Measurements from ENCODE around the gene EVA1A. TPM values are rescaled to one million over a fixed set of nuclear protein-coding genes. Genes with fewer than 3 reads are reported as not detected.

EVA1A gene, protein sequence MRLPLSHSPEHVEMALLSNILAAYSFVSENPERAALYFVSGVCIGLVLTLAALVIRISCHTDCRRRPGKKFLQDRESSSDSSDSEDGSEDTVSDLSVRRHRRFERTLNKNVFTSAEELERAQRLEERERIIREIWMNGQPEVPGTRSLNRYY
- not detected in 2 replicates for total RNA-seq (2014; rRNA removed; shearing (Covaris generic))

DNA sequence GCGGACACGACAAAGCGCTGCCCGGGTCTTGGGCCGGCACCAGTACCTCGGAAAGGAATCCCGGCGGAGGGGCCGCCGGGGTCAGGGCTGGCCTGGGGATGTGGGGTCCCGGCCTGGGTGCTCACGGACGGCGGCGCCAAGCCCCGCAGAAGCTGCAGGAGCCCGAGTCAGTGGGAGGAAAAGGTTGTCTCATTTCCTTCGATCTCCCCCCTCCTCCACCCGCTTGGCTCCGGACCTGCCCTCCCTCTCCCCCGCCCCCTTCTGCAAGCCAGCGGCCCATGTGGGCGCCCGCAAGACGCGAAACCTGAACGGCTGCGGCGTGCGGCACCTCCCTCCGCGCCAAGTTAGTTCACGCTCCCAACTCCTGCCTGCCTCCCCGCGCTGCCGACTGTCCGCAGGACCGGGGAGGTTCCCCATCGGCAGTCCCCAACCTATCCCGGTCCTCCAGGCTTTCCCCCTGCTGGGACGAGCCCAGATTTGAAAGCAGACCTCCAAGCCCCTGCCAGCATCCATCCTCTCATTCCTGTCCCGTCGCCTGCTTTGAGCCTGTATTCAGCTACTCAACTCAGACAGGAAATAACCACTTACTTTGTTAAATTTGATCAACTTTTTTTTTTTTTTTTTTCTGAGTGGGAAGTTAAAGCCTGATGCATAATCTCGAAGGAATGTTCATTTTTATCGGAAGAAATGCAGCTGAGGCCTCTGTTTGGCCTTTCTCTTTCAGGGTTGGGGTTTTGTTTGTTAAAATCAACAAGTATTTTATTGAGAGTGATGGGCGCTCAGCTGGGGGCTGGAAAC lies at the start of gene EVA1A:
EVA1A (minus strand) TSS at position 172 of the 798 bp plus-strand sequence. CDS start 42,799 bp downstream, outside the sequence.
- no peak within 1 kb of the TSS for H3K27ac ChIP-seq
- peaks cover 26% of the 10 kb centered on the region for H3K27me3 ChIP-seq
- H3K9me3 ChIP-seq (replicated peaks), result no peaks in the 10 kb centered on the region
- no peak within 1 kb of the TSS for H3K4me3 ChIP-seq
- no peaks in the 10 kb centered on the region for H3K4me1 ChIP-seq
- DNase-seq, result no peak
- no peaks in the 10 kb centered on the region for H3K36me3 ChIP-seq

DNA sequence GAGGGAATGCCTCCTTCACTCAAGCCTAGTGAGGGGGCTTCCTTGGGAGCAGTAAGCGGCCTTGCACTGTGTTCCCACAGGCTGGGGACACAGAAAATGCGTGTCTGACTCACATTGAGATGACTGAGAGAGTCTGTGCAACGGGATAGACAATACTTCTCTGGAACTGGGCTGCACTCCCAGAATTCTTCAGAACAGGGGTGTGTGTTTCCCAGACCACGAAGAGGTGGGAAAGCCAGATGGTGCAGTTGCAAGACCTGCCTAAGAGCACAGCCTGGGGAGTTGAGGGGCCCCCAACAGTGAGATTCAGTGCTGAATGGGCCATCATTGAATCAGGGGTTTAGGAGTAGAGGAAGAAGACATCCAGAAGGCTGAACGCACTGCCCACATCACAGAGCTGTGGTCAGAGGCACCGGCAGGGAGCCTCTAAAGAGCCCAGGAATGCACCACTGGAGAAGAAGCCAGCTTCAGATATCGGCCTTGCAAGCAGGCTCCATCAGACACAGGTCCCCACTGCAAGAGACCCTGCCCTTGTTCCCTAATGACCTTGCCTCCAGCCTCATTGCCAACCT lies 49.3 kb upstream of the EVA1A start:
- no peak for DNase-seq
- H3K27me3 ChIP-seq, result peaks cover 3% of the 10 kb centered on the region; the same call in 1 of the 2 replicates
- peaks cover 4% of the 10 kb centered on the region; the same call in 1 of the 2 replicates for H3K4me1 ChIP-seq
- H3K36me3 ChIP-seq, result no peaks in the 10 kb centered on the region
- H3K4me3 ChIP-seq, result no peak overlapping the region
- H3K27ac ChIP-seq, result no peak overlapping the region
- H3K9me3 ChIP-seq (replicated peaks), result no peaks in the 10 kb centered on the region

DNA sequence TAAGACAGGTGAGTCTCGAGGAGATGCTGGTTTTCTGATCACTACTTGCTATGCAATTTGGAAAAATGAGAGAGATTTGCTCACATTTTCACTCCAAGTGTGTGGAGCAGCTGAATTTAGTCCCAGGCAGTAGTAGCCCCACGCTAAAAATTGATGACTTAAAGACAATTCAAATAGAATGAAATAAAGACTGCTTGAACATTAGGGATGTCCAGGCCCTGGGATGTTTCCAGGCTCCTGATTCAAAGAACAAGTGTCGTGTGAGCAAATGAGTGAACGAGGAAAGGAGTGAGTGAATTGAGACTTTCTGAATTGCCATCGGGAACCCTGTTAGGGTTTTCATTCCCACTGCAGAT lies 48.6 kb upstream of the EVA1A start:
- Histone ChIP-seq H3K36me3 (no peaks in the 10 kb centered on the region), H3K9me3 (replicated peaks) (no peaks in the 10 kb centered on the region), H3K4me3 (no peak overlapping the region), H3K27ac (no peak overlapping the region), H3K27me3 (peaks cover 3% of the 10 kb centered on the region; the same call in 1 of the 2 replicates), H3K4me1 (peaks cover 4% of the 10 kb centered on the region; the same call in 1 of the 2 replicates)
- no peak for DNase-seq

DNA sequence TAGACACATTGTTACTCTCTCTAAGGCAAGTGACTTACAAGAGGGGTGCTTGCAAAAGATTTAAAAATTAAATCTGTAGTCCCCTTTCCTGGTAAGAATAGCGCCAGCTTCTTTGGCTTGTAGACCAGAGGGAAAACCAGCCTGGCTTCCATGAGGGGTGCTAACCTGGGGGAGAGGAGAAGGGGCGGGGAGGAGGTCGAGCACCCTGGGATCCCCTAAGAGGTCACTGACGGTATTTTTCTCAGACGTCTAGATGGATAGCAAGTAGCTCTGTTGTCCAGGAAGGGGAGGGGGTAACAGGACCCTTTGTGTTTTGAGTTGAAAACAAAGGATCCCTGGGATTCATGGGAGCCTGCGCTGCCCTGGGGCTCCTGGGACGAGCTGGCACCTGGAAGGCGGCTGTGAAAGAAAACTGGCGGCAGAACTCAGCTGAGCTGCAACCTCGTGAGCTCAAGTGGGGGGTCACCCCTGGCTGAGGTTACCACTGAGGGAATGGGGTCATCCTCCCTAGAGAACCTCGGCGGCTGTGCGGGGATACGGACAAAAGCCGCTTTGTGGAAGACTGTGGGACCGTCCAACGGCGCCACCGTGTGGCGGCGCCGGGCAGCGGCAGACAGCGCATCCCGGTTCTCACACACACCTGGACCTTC lies 48.1 kb upstream of the EVA1A start:
- DNase-seq, result peak; percentile 76 to 82
- H3K36me3 ChIP-seq, result no peaks in the 10 kb centered on the region
- H3K9me3 ChIP-seq (replicated peaks), result no peaks in the 10 kb centered on the region
- H3K27ac ChIP-seq, result peak overlapping the region; percentile 7; the same call in 1 of the 2 replicates
- H3K4me3 ChIP-seq, result peak overlapping the region; percentile 46
- peaks cover 3% of the 10 kb centered on the region; the same call in 1 of the 2 replicates for H3K27me3 ChIP-seq
- H3K4me1 ChIP-seq, result peaks cover 4% of the 10 kb centered on the region; the same call in 1 of the 2 replicates

DNA sequence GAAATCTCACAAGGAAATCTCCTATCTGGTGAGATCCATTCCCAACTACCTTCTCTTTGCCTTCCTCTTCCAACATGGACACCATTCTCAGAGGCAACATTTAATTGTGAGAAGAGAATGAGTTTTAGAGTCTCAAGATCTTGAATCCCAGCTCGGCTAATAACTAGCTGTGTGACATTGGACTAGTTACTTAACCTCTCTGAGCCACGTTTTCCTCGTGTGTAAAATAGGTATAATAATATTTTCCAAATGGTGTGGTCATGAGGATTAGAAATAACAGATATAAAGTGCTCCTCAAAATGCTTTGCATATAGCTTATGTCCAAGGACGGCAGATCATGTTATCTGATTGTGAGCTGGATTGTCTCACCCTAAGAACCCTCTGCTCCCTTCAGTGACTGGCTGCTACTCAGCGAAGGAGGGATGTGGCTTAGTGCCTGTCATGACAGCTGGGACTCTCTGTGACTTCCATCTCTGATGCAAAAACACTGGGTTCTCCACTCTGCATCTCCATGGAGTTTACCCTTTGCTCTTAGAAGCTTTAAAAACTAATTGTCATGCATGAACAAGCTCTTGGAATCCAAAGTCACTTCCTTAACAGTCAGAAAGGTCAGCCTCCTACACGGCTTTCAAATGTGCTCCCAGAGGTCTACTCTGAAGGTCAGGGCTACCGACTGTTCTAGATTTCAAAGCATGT lies 47.4 kb upstream of the EVA1A start:
- Histone ChIP-seq H3K36me3 (no peaks in the 10 kb centered on the region), H3K27me3 (peaks cover 3% of the 10 kb centered on the region; the same call in 1 of the 2 replicates), H3K27ac (no peak overlapping the region), H3K9me3 (replicated peaks) (no peaks in the 10 kb centered on the region), H3K4me3 (peak overlapping the region; percentile 46), H3K4me1 (peaks cover 4% of the 10 kb centered on the region; the same call in 1 of the 2 replicates)
- DNase-seq, result peak in 1 of 2 experiments; percentile 41

DNA sequence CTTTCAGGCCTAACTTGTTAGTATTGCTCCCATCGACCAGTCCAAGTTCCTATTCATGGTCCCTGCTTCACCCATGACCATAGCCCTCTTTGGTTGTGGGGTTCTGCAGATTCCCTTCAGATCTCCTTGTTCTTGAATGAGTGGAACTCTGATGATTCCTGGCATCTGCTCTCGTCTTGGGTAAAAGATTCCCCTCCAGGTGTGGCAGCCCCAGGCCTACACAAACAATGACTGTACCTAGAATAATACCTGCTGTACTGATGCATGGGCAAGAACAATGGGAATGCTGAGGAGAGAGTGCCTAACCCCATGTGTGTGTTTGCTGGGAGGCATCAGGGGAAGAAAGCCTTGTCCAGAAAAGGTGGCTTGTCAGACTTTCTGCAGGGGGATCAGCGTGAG lies 46.7 kb upstream of the EVA1A start:
- Histone ChIP-seq H3K27ac (no peak overlapping the region), H3K27me3 (peaks cover 3% of the 10 kb centered on the region; the same call in 1 of the 2 replicates), H3K9me3 (replicated peaks) (no peaks in the 10 kb centered on the region), H3K36me3 (no peaks in the 10 kb centered on the region), H3K4me1 (peaks cover 4% of the 10 kb centered on the region; the same call in 1 of the 2 replicates), H3K4me3 (no peak overlapping the region)
- no peak for DNase-seq

DNA sequence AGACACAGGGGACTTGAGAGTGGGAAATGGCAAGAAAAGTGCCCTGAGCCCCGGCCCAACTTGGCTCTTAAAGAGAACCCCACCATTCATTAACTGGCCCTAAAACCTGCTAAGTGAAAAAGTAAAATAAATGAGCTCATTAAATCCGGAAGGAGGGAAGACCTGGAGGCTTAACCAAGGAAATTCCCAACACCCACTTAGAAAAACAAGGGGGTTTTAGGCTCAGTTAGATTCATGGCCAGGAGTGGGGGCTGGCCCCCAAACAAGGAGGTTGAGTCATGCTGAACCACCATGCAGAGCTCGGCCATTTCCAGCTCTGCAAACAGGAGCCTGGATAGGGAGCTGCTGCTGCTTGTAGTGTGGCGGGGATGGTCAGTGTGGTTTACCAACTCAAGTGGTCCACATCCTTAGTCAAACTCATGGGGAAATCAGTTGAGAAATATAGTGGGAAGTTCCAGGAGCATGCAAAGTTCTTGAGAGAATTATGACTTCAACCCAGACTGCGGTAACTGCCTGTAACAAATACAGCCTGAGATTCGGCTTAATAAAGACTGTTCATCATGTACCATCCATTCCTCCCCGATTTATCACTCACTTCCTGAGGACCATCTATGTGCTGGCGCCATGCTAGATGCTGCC lies 46.1 kb upstream of the EVA1A start:
- H3K27me3 ChIP-seq, result peaks cover 3% of the 10 kb centered on the region; the same call in 1 of the 2 replicates
- no peak for DNase-seq
- H3K9me3 ChIP-seq (replicated peaks), result no peaks in the 10 kb centered on the region
- H3K4me1 ChIP-seq, result peaks cover 4% of the 10 kb centered on the region; the same call in 1 of the 2 replicates
- H3K27ac ChIP-seq, result no peak overlapping the region
- no peak overlapping the region for H3K4me3 ChIP-seq
- no peaks in the 10 kb centered on the region for H3K36me3 ChIP-seq

DNA sequence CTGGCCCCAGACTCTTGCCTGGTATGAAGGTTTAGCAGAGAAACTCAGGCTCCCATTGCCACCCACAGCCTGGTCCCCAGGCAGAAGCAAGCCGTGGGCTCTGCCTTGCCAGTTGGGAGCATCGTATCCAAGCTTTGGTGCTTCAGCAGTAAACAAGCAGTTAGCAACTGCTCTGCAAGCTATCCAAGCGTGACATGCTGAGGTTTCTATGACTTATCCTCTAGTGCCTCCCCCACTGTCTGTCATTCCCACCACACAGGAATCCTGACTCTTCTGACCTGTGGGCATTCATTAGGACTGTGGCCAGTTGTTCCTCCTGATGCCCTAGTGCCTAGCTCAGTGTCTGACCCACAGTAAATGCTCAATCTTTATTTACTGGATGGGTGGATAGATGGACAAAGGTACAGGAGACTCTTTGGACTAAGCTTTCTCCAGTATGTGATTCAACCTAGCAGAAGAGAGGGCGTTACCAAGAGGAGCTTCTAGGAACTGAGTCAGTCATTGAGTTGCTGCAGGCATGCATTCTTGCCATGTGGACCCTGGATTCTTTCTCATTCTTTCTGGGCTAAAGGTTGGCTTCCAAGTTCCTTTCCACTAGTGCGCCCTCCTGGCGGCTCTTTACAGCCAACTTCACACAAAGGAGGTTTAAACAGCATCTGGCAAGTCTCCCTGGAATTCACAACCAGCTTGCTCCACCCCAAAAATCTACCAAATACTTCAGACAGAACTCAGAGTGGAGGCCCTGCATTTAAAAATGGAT lies 45.2 kb upstream of the EVA1A start:
- DNase-seq, result no peak
- H3K36me3 ChIP-seq, result no peaks in the 10 kb centered on the region
- peaks cover 3% of the 10 kb centered on the region; the same call in 1 of the 2 replicates for H3K27me3 ChIP-seq
- no peak overlapping the region for H3K4me3 ChIP-seq
- no peak overlapping the region for H3K27ac ChIP-seq
- peaks cover 4% of the 10 kb centered on the region; the same call in 1 of the 2 replicates for H3K4me1 ChIP-seq
- no peaks in the 10 kb centered on the region for H3K9me3 ChIP-seq (replicated peaks)

DNA sequence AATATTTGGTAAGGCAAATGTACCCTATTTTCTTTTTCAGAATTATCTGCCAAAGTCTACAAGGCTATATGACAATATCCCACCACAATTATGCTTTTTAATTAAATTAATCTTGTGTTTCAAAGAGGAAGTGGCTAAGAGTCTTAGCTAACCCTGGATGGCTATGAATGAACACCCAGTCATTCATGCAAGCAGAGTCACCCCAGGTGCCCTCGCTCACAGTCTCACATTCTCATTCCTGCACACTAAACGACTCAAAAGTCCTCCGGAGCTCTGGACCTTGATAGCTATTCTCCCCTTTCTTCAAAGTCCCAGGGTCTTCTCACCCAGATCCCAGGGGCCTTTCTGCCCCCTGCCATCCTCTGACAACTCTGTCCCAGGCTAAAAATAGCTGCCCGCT lies 43.7 kb upstream of the EVA1A start:
- H3K9me3 ChIP-seq (replicated peaks), result no peaks in the 10 kb centered on the region
- no peak for DNase-seq
- H3K36me3 ChIP-seq, result no peaks in the 10 kb centered on the region
- no peak overlapping the region for H3K4me3 ChIP-seq
- no peak overlapping the region for H3K27ac ChIP-seq
- H3K4me1 ChIP-seq, result peaks cover 4% of the 10 kb centered on the region; the same call in 1 of the 2 replicates
- H3K27me3 ChIP-seq, result peaks cover 3% of the 10 kb centered on the region; the same call in 1 of the 2 replicates

DNA sequence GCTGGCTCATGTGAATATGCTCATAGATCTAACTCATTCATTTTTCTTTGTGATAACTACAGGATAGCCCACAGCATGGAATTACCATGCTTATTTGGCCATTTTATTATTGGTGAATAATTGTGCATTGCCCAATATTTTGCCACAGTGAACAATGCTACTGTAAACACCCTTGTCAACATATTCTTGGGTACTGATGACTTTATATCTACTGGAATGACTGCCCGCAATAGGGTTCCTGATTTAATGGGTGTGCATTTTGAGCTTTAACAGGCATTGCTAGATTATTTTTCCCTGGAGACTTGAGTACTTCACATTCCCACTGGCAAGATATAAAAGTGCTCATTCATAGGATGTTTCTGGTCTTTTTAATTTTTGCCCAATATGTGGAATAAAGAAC lies 42.7 kb upstream of the EVA1A start:
- Histone ChIP-seq H3K4me3 (no peak overlapping the region), H3K4me1 (peaks cover 2% of the 10 kb centered on the region; the same call in 1 of the 2 replicates), H3K27ac (no peak overlapping the region), H3K27me3 (peaks cover 3% of the 10 kb centered on the region; the same call in 1 of the 2 replicates), H3K9me3 (replicated peaks) (no peaks in the 10 kb centered on the region), H3K36me3 (no peaks in the 10 kb centered on the region)
- no peak for DNase-seq

DNA sequence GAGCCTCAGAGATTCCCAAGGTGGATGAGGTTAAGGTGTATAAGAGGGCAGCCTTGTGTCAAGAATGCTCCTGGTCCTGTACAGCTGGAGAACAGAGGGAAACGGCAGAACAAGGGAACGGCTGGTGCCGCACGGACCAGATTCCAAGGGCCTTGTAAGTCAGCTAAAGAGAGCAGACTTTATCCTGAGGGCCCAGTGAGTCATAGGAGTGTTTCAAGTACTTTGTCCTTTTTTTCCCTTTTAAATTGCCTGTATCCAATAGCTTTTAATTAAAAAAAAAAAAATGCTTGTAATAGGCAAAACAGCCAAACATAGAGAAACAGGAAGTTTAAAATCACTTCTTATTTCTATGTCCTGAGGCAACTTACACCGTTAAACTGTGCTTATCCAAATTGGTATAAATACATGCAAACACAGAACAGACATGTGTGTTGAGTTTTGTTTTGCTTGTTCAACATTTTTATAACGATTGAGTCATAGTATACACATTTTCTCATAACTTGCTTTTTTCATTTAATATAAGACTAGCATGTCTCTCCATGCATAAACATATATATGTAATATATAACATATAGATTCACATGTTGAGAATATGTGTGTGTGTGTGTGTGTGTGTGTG lies 42.1 kb upstream of the EVA1A start:
- Histone ChIP-seq H3K4me1 (no peaks in the 10 kb centered on the region), H3K4me3 (no peak overlapping the region), H3K9me3 (replicated peaks) (no peaks in the 10 kb centered on the region), H3K36me3 (no peaks in the 10 kb centered on the region), H3K27ac (no peak overlapping the region), H3K27me3 (peaks cover 1% of the 10 kb centered on the region; the same call in 1 of the 2 replicates)
- DNase-seq, result no peak

DNA sequence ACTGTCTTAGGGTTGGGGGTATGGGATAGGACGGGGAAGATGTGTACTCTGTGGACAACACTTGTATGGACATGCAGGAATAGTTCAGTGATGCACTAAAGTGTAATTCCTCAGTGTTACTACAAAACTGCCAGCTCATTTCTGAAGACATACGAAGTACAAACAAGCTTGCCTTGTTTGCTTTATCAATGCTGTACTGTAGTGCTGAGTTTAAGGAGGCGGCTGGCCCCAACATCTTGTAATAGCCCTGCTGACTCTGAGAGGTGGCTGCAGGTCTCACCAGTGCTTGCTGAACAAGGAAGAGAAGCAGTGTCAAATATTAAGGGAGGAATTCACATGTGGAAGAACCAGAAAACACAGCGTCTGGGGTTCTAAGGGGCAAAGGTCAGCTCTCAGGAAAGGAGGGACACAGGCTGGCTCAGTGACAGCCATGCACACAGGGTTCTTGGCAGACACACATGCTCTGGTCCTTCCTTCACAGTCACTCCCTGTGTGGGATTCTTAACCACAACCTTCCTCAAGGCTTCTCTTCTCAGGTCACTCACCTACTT lies 39.8 kb upstream of the EVA1A start:
- DNase-seq, result no peak
- Histone ChIP-seq H3K4me1 (no peaks in the 10 kb centered on the region), H3K9me3 (replicated peaks) (no peaks in the 10 kb centered on the region), H3K36me3 (no peaks in the 10 kb centered on the region), H3K27me3 (no peaks in the 10 kb centered on the region), H3K4me3 (no peak overlapping the region), H3K27ac (no peak overlapping the region)

Measured in SJCRH30 (cell line).